NK-92 treated with Interleukin-12 subunit alpha and Interleukin-12 subunit beta, amount 100 ng/mL, for 24 hours (cell line): ENCODE data around the gene PSMD5.
A peak's percentile ranks its signal among the peaks of the same experiment; 100 is the strongest.

Experiments used
- DNase-seq: peaks from one replicate; lab custom pipeline; 2025; lab: John Stamatoyannopoulos, UW

The PSMD5 gene

GRCh38 chr9:120842685-120843485, at the start of gene PSMD5:
Gene PSMD5, minus strand, starts transcription at chr9:120842922. Its CDS starts 13 bp downstream, at chr9:120842909.
- DNase-seq: peak; percentile 94

DNA sequence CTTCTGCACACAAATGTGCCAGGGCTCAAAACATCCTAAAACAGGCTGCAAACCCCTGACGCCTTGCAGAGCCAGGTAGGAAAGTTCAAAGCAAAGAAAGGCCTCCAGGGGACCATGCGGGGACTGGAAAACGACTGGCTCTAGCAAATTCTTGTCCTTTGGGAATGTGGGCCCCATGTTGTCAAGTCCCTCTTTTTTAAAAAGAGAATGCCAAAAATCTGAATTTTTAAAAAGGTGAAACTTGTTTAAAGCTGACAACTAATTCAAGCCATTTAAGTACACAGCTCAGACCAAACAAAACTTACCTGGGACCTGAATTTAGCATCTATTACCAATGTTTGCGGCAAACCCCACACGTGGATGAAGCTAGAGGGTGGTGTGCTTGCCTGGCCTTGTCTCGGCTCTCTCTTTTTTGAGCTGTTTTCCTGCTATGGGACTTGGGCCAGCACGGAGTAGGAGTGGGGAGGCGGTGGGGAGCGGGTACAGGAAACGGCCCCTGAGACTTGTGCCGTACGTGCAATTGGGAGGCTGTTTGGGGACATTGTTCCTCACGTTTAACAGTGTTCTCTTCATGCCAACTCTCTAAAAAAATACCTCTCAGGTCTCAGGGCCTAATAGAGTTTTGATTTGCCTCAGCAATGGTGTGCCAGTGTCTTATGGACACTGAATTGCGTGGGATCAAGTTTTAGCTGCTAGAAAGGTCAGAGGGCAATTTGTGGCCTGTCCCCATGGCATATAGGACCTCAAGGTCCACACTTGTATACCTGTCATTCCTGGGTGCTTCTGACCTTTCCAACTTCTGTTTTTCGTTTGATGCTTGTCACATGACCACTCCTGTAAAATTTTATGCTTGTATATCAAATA, 49.4 kb upstream of the PSMD5 start:
- no peak for DNase-seq

GRCh38 chr9:120891245-120891883, 48.6 kb upstream of the PSMD5 start:
- DNase-seq: no peak

- no peak for DNase-seq
Measured at GRCh38 chr9:120890320-120891244, 47.9 kb upstream of the PSMD5 start.

GRCh38 chr9:120889606-120890271, 47.0 kb upstream of the PSMD5 start:
- DNase-seq: no peak

- DNase-seq: no peak
Measured at GRCh38 chr9:120888626-120889025, 45.9 kb upstream of the PSMD5 start.

DNA sequence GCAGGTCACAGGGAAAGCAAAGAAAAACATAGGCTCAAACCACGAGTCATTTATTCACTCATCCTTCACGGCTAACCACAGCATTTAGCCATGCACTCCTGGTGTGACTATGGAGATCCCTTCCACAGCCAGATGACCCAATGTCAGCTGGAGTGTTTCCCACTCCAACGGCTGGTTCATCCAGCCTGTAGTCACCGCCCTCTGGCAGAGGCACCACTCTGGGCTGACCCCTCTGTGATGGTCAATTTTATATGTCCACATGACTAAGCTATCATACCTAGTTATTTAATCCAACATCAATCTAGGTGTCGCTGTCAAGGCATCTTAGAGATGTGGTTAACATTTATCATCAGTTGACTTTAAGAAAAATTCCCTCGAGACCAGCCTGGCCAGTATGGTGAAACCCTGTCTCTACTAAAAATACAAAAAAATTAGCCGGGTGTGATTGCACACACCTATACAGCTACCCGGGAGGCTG, 43.8 kb upstream of the PSMD5 start:
- DNase-seq: no peak

GRCh38 chr9:120885958-120886357, 43.2 kb upstream of the PSMD5 start:
- DNase-seq: no peak

GRCh38 chr9:120885457-120885856, 42.7 kb upstream of the PSMD5 start:
- DNase-seq: no peak

DNA sequence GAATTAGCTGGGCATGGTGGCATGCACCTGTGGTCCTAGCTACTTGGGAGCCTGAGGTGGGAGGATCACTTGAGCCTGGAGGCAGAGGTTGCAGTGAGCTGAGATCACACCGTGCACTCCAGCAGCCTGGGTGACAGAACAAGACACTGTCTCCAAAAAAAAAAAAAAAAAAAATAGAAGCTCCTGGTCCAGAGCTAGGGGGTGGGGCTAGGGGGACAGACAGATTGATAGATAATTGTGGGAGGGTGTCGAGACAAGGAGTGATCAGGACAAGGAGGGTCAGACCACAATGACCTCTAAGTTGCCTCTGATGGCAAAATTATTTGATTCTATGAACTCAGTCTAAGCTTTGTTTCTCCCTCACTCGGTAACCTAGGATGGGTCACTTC, 40.9 kb upstream of the PSMD5 start:
- DNase-seq: no peak

GRCh38 chr9:120882935-120883607, 40.3 kb upstream of the PSMD5 start:
- no peak for DNase-seq

- DNase-seq: no peak
Measured at GRCh38 chr9:120879446-120879845, 36.7 kb upstream of the PSMD5 start.

DNA sequence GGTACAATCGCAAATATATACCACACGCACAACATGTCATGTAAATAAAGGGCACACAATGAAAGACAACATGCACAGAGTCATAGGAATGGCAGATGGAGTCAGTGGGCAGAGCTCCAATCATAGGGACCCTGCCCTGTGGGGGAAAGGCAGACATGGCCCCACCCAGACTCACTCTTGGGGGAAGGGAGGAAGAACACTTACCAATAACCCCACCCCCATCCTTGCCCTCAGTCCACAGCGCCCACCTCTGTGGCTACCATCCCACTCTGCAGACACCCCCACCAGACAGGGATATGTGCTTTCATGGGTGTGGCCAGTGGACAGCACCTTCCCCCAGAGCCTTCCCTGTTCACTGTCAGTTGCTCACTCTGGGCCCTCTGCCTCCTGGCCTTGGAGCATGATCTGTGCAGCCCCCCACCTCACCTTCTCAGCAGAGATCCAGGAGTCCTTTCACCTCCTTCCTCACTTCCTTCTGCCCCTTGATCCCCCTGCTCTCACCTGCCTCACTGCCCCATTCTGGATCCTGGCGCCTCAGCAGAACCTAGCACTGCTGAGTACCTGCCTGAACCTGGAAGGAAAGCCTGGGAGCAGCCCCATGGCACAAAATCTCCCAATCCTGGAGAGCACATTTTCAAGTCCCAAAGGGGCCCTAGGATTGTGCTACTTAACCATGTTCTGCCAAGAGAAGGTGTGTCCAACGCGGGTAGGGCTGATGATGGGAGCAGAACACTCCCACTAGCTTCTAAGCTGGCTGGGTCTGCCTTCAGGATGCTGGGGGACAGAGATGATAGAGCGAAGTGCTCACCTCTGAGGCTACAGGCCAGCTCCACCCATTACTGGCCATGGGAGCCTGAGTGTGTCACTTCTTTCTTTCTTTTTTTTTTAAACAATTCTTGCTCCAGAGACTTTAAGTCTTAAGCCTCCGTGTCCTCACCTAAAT, 35.7 kb upstream of the PSMD5 start:
- DNase-seq: peak; percentile 26

DNA sequence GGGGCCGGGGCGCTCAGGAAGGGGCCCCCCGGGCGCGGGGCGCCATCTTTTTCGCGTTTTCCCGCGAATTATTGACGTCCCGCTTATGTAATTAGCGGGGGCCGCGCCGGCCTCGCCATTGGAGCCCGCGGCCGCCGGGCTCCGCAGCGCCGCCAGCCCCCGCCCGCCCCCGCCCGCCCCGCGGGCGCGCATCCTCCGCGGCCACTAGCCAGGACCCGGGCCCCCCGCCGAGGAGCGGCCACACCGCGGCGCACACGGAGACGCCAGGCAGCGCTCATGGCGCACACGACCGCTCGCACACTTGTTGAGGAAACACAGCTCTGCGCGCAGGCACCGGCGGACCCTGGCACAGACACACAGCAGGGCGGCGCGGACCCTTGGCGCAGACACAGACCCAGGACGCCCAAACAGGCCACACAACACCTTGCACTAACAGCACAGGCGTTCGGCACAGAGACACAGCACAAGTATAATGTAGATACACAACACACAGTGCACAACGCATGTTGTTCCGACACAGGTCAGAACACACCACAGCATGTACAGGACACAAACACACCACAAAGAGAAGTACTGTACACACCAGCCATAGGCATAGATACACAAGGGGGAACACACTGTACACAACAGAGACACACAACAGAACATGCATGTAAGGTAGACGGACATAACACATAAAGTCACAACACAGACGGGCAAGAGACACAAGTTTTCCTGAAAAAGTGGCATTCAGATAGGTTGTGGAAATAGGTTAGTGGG, 34.7 kb upstream of the PSMD5 start:
- DNase-seq: peak; percentile 70

DNA sequence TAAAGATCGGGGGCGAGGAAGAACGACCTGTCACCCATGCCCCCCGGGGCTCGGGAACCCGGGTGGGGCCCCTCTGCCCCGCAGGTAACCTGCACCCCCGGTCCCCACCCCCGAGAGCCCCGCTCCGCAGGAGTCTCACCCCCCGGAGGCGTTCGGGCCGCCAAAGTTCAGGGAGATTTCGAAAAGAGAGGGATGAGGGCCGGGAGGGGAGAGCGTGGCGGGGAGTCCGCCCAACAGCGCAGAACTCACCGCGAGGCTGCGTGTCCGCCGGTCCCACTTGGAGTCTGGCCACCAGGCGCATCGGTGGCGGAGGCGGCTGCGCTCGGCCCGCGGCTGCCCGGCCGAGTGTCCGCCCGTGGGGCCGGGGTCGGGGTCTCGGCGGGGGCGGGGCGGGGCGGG, 34.1 kb upstream of the PSMD5 start, which contains the start of gene PHF19:
Gene PHF19, minus strand, starts transcription at position 347 of the 399 bp plus-strand sequence. CDS start 2,447 bp downstream, outside the sequence.
- peak; percentile 70 for DNase-seq

- DNase-seq: peak; percentile 91
Measured at GRCh38 chr9:120875954-120876841, 33.5 kb upstream of the PSMD5 start.

GRCh38 chr9:120875643-120875953, 32.9 kb upstream of the PSMD5 start:
- DNase-seq: no peak
